Common myeloid progenitor, CD34-positive (primary cell): ENCODE results near the gene SF3B4.

Experiments used
- CTCF ChIA-PET: fragments of 350-600 bp; sonication (Branson Sonifier 250); formaldehyde crosslinking; loops from one replicate; lab custom pipeline; 2021; ENCODE audit warnings: antibody characterized with exemption; lab: Charles Lee
- POLR2A ChIA-PET: fragments of 350-600 bp; sonication (Branson Sonifier 250); formaldehyde crosslinking; loops from one replicate; lab custom pipeline; 2021; ENCODE audit warnings: antibody characterized with exemption; lab: Charles Lee
- DNase-seq, 3 donors: peaks; one replicate each; pipeline versions ENCODE4 v3.0.0 to v3.0.0-alpha.2; 2013
- H3K27ac ChIP-seq, 2 experiments: 1 replicate in 1 of 2; 2 replicates in 1 of 2; pipeline ENCODE4 v1.7.0; 2013; ENCODE audit warnings: inconsistent platforms in 2 of 2, low read length in 2 of 2, mild to moderate bottlenecking in 2 of 2, low read depth in 1 of 2, moderate library complexity in 1 of 2; ENCODE audit not compliant: severe bottlenecking in 2 of 2, insufficient read depth in 1 of 2, poor library complexity in 1 of 2
- H3K27me3 ChIP-seq, 5 experiments: replicated peaks in 2 of 5; 1 replicate in 3 of 5; 2 replicates in 2 of 5; pipeline versions ENCODE4 v1.6.1 to v1.7.0; 2013; ENCODE audit warnings: low read length in 4 of 5, mild to moderate bottlenecking in 2 of 5, moderate library complexity in 2 of 5, inconsistent platforms in 1 of 5; ENCODE audit not compliant: insufficient read depth in 5 of 5, control insufficient read depth in 4 of 5
- H3K36me3 ChIP-seq, 4 experiments: 1 replicate in 2 of 4; 2 replicates in 2 of 4; pipeline versions ENCODE4 v1.6.1 to v1.7.0; 2013; ENCODE audit warnings: low read length in 3 of 4, control low read depth in 1 of 4, mild to moderate bottlenecking in 1 of 4; ENCODE audit not compliant: control insufficient read depth in 4 of 4, insufficient read depth in 4 of 4
- H3K4me1 ChIP-seq, 4 experiments: 1 replicate in 3 of 4; 2 replicates in 1 of 4; pipeline versions ENCODE4 v1.6.1 to v1.7.1; 2013; ENCODE audit warnings: low read length in 3 of 4, mild to moderate bottlenecking in 3 of 4, control low read depth in 1 of 4, inconsistent platforms in 1 of 4, moderate library complexity in 1 of 4; ENCODE audit not compliant: control insufficient read depth in 4 of 4, insufficient read depth in 4 of 4; ENCODE audit errors: control extremely low read depth in 1 of 4
- H3K4me3 ChIP-seq, 7 experiments: 1 replicate in 4 of 7; 2 replicates in 3 of 7; pipeline versions ENCODE4 v1.5.1 to v1.7.0; 2013; ENCODE audit warnings: mild to moderate bottlenecking in 7 of 7, low read length in 6 of 7, moderate library complexity in 6 of 7, inconsistent platforms in 2 of 7, low read depth in 2 of 7, control low read depth in 1 of 7; ENCODE audit not compliant: insufficient read depth in 4 of 7, control insufficient read depth in 1 of 7; ENCODE audit errors: extremely low read depth in 1 of 7
- H3K9me3 ChIP-seq, 5 experiments: 1 replicate in 4 of 5; 2 replicates in 1 of 5; pipeline versions ENCODE4 v1.6.1 to v1.7.1; 2013; ENCODE audit warnings: low read length in 4 of 5, mild to moderate bottlenecking in 2 of 5, inconsistent platforms in 1 of 5, low read depth in 1 of 5, moderate library complexity in 1 of 5; ENCODE audit not compliant: control insufficient read depth in 4 of 5, insufficient read depth in 2 of 5; ENCODE audit errors: control extremely low read depth in 1 of 5
- WGBS: methylation state at CpG from one replicate; pipeline ENCODE4 v1.1.5; 2013; ENCODE audit not compliant: insufficient coverage; 5-methylcytosine and 5-hydroxymethylcytosine counted together

Gene SF3B4

GRCh38 chr1:149916898-149917252 lies 10.7 kb downstream of the SF3B4 start:
- H3K4me3 ChIP-seq, result peak overlapping the region; percentile 58 to 97 (median 81)
- POLR2A ChIA-PET, result interaction anchor here (1.6 to 1.9 kb wide), 2 partner anchors 11 to 29 kb away, joined by 5 to 13 read pairs; partner anchors contain the start of gene SF3B4
- H3K9me3 ChIP-seq, result no peaks in the 10 kb centered on the region
- peaks cover 8 to 41% (median 35%) of the 10 kb centered on the region in 4 experiments for H3K4me1 ChIP-seq
- no peaks in the 10 kb centered on the region for H3K27me3 ChIP-seq
- 0% methylated on average over 3 of the region's 10 CpGs for WGBS
- peaks cover 4 to 19% (median 7%) of the 10 kb centered on the region in 4 experiments for H3K36me3 ChIP-seq
- peak overlapping the region in 1 of 2 experiments; percentile 72 for H3K27ac ChIP-seq
- CTCF ChIA-PET, result interaction anchor here (0.7 to 1.3 kb wide), 3 partner anchors 13 to 28 kb away, joined by 3 to 4 read pairs (median 3); no protein-coding TSS in a partner anchor
- no peak for DNase-seq

- Histone ChIP-seq H3K27ac (peak overlapping the region; percentile 33 to 72), H3K36me3 (peaks cover 0 to 24% (median 8%) of the 10 kb centered on the region in 4 experiments), H3K9me3 (no peaks in the 10 kb centered on the region), H3K4me3 (peak overlapping the region; percentile 26 to 97 (median 81)), H3K4me1 (peaks cover 8 to 41% (median 35%) of the 10 kb centered on the region in 4 experiments), H3K27me3 (no peaks in the 10 kb centered on the region)
- ChIA-PET POLR2A (interaction anchor here (0.6 to 1.9 kb wide), 4 partner anchors 10 to 29 kb away, joined by 3 to 13 read pairs (median 4); partner anchors contain the start of gene SF3B4), CTCF (interaction anchor here (0.7 to 2.9 kb wide), 4 partner anchors 11 to 28 kb away, joined by 3 to 9 read pairs (median 4); no protein-coding TSS in a partner anchor)
- DNase-seq, result peak in 2 of 3 donors; percentile 35 to 48
- no CpG with 5 or more reads among the region's 9 CpGs for WGBS
These were observed 11.3 kb downstream of the SF3B4 start for GRCh38 chr1:149916193-149916897.

- ChIA-PET CTCF (interaction anchor here (1.0 to 2.9 kb wide), 2 partner anchors 11 to 27 kb away, joined by 4 to 9 read pairs; no protein-coding TSS in a partner anchor), POLR2A (interaction anchor here (0.9 to 1.9 kb wide), 3 partner anchors 11 to 28 kb away, joined by 3 to 13 read pairs (median 5); partner anchors contain the start of gene SF3B4)
- 54% methylated on average over 6 of the region's 11 CpGs for WGBS
- H3K4me1 ChIP-seq, result peaks cover 8 to 41% (median 35%) of the 10 kb centered on the region in 4 experiments
- H3K36me3 ChIP-seq, result peaks cover 0 to 32% (median 10%) of the 10 kb centered on the region in 4 experiments
- peak overlapping the region in 5 of 7 experiments; percentile 26 to 97 (median 81) for H3K4me3 ChIP-seq
- H3K27ac ChIP-seq, result peak overlapping the region; percentile 33 to 72
- DNase-seq, result peak; percentile 16 to 56 (median 40)
- H3K9me3 ChIP-seq, result no peaks in the 10 kb centered on the region
- H3K27me3 ChIP-seq, result no peaks in the 10 kb centered on the region
These were observed 12.0 kb downstream of the SF3B4 start for GRCh38 chr1:149915429-149916192.

GRCh38 chr1:149914545-149914944 lies 13.1 kb downstream of the SF3B4 start:
- Histone ChIP-seq H3K9me3 (no peaks in the 10 kb centered on the region), H3K27ac (no peak overlapping the region), H3K4me1 (peaks cover 8 to 41% (median 35%) of the 10 kb centered on the region in 4 experiments), H3K27me3 (no peaks in the 10 kb centered on the region), H3K36me3 (peaks cover 0 to 42% (median 15%) of the 10 kb centered on the region in 4 experiments), H3K4me3 (no peak overlapping the region)
- DNase-seq, result no peak
- no CpG with 5 or more reads among the region's 1 CpG for WGBS
- ChIA-PET POLR2A (no interaction called here), CTCF (interaction anchor here (2.9 kb wide), 1 partner anchor 10 kb away, joined by 9 read pairs; no protein-coding TSS in a partner anchor)

- Histone ChIP-seq H3K27ac (no peak overlapping the region), H3K4me3 (no peak overlapping the region), H3K27me3 (no peaks in the 10 kb centered on the region), H3K9me3 (no peaks in the 10 kb centered on the region), H3K36me3 (peaks cover 0 to 75% (median 19%) of the 10 kb centered on the region in 4 experiments), H3K4me1 (no peaks in the 10 kb centered on the region)
- ChIA-PET CTCF (no interaction called here), POLR2A (no interaction called here)
- WGBS, result 97% methylated on average over 9 of the region's 10 CpGs
- DNase-seq, result peak in 1 of 3 donors; percentile 35
These were observed 21.0 kb downstream of the SF3B4 start for GRCh38 chr1:149906570-149907075.

- Histone ChIP-seq H3K4me3 (no peak overlapping the region), H3K4me1 (peaks cover 0 to 14% (median 13%) of the 10 kb centered on the region in 4 experiments), H3K9me3 (no peaks in the 10 kb centered on the region), H3K27ac (no peak overlapping the region), H3K36me3 (peaks cover 0 to 49% (median 11%) of the 10 kb centered on the region in 4 experiments), H3K27me3 (no peaks in the 10 kb centered on the region)
- ChIA-PET CTCF (interaction anchor here (2.9 kb wide), 1 partner anchor 11 kb away, joined by 9 read pairs; no protein-coding TSS in a partner anchor), POLR2A (no interaction called here)
- no CpG with 5 or more reads among the region's 5 CpGs for WGBS
- no peak for DNase-seq
These were observed 23.6 kb downstream of the SF3B4 start for GRCh38 chr1:149903836-149904491.
